ENCODE results near the gene DTHD1. TPM values are rescaled to one million over a fixed set of nuclear protein-coding genes. Genes with fewer than 3 reads are reported as not detected.

DTHD1 gene
- total RNA-seq, 1 donor from 2014 or later, result not detected

- Mint-ChIP-seq H3K27me3 (ENCODE audit: unreplicated experiment) (peaks cover 8% of the 10 kb centered on the region), H3K9me3 (ENCODE audit: unreplicated experiment) (no peaks in the 10 kb centered on the region), H3K4me3 (ENCODE audit: unreplicated experiment) (peak within 1 kb of the TSS; percentile 96), H3K4me1 (ENCODE audit: unreplicated experiment) (peaks cover 19% of the 10 kb centered on the region), H3K36me3 (ENCODE audit: low read depth, unreplicated experiment) (no peaks in the 10 kb centered on the region), H3K27ac (ENCODE audit: unreplicated experiment) (peak within 1 kb of the TSS; percentile 94)
- DNase-seq (ENCODE audit: low spot score), result no peak
- TF ChIP-seq CTCF (IDR thresholded peaks at IDR 0.05; ENCODE audit: unreplicated experiment), result no peak
Observed at GRCh38 chr4:36244257-36245082, 36.9 kb upstream of the DTHD1 start, which contains the start of gene ARAP2. ARAP2 (minus strand) TSS chr4:36244514; CDS start chr4:36229486, 15,028 bp downstream.

GRCh38 chr4:36249610-36250009 is 31.8 kb upstream of the DTHD1 start:
- no peak overlapping the region for H3K4me3 Mint-ChIP-seq (ENCODE audit: unreplicated experiment)

GRCh38 chr4:36251983-36252382 is 29.4 kb upstream of the DTHD1 start:
- Mint-ChIP-seq H3K27ac (ENCODE audit: unreplicated experiment) (no peak overlapping the region), H3K4me1 (ENCODE audit: unreplicated experiment) (peaks cover 19% of the 10 kb centered on the region), H3K36me3 (ENCODE audit: low read depth, unreplicated experiment) (no peaks in the 10 kb centered on the region), H3K9me3 (ENCODE audit: unreplicated experiment) (no peaks in the 10 kb centered on the region), H3K4me3 (ENCODE audit: unreplicated experiment) (no peak overlapping the region), H3K27me3 (ENCODE audit: unreplicated experiment) (no peaks in the 10 kb centered on the region)
- no peak for TF ChIP-seq CTCF (IDR thresholded peaks at IDR 0.05; ENCODE audit: unreplicated experiment)
- no peak for DNase-seq (ENCODE audit: low spot score)

More at GRCh38 chr4:36249610-36250009, 31.8 kb upstream of the DTHD1 start:
- DNase-seq (ENCODE audit: low spot score), result no peak
- TF ChIP-seq CTCF (IDR thresholded peaks at IDR 0.05; ENCODE audit: unreplicated experiment), result no peak
- peaks cover 2% of the 10 kb centered on the region for H3K27me3 Mint-ChIP-seq (ENCODE audit: unreplicated experiment)
- H3K4me1 Mint-ChIP-seq (ENCODE audit: unreplicated experiment), result peaks cover 12% of the 10 kb centered on the region
- H3K9me3 Mint-ChIP-seq (ENCODE audit: unreplicated experiment), result no peaks in the 10 kb centered on the region
- no peak overlapping the region for H3K27ac Mint-ChIP-seq (ENCODE audit: unreplicated experiment)
- no peaks in the 10 kb centered on the region for H3K36me3 Mint-ChIP-seq (ENCODE audit: low read depth, unreplicated experiment)

GRCh38 chr4:36254371-36254770 is 27.0 kb upstream of the DTHD1 start:
- H3K4me3 Mint-ChIP-seq (ENCODE audit: unreplicated experiment), result no peak overlapping the region
- H3K27me3 Mint-ChIP-seq (ENCODE audit: unreplicated experiment), result no peaks in the 10 kb centered on the region
- no peak for TF ChIP-seq CTCF (IDR thresholded peaks at IDR 0.05; ENCODE audit: unreplicated experiment)
- peak overlapping the region; percentile 1 for H3K27ac Mint-ChIP-seq (ENCODE audit: unreplicated experiment)
- H3K4me1 Mint-ChIP-seq (ENCODE audit: unreplicated experiment), result peaks cover 19% of the 10 kb centered on the region
- DNase-seq (ENCODE audit: low spot score), result no peak
- no peaks in the 10 kb centered on the region for H3K9me3 Mint-ChIP-seq (ENCODE audit: unreplicated experiment)
- no peaks in the 10 kb centered on the region for H3K36me3 Mint-ChIP-seq (ENCODE audit: low read depth, unreplicated experiment)

GRCh38 chr4:36255577-36255976 is 25.8 kb upstream of the DTHD1 start:
- Mint-ChIP-seq H3K4me3 (ENCODE audit: unreplicated experiment) (no peak overlapping the region), H3K27me3 (ENCODE audit: unreplicated experiment) (no peaks in the 10 kb centered on the region), H3K36me3 (ENCODE audit: low read depth, unreplicated experiment) (no peaks in the 10 kb centered on the region), H3K9me3 (ENCODE audit: unreplicated experiment) (no peaks in the 10 kb centered on the region), H3K4me1 (ENCODE audit: unreplicated experiment) (peaks cover 19% of the 10 kb centered on the region), H3K27ac (ENCODE audit: unreplicated experiment) (peak overlapping the region; percentile 88)
- TF ChIP-seq CTCF (IDR thresholded peaks at IDR 0.05; ENCODE audit: unreplicated experiment), result no peak
- no peak for DNase-seq (ENCODE audit: low spot score)

Data from endothelial cell (in vitro differentiated cells).